GM12878 (cell line): ENCODE data around the gene MEGF9.

Source experiments
- ATF3 ChIP-seq: IDR thresholded peaks from 2 replicates; pipeline ENCODE4 v1.6.1; 2011; ENCODE audit warnings: low read depth, mild to moderate bottlenecking, low read length, moderate library complexity, borderline replicate concordance; ENCODE audit errors: extremely low read depth
- CBX5 ChIP-seq: sonication (generic); IDR thresholded peaks from 2 replicates; pipeline ENCODE4 v1.6.1; 2016; ENCODE audit warnings: low read depth, moderate library complexity, mild to moderate bottlenecking, inconsistent platforms
- CEBPB ChIP-seq, 2 experiments: fragments of 150-350 bp in 1 of 2; IDR thresholded peaks; 2 replicates each; pipeline ENCODE4 v1.6.1; 2012 to 2014; ENCODE audit warnings: low read depth in 2 of 2, low read length in 2 of 2, borderline replicate concordance in 1 of 2, inconsistent platforms in 1 of 2
- CTCF ChIP-seq, 3 experiments: IDR thresholded peaks in 2 of 3; conservative IDR thresholded peaks in 1 of 3; 2 replicates each; pipeline ENCODE4 v1.5.1; 2011; ENCODE audit warnings: low read depth in 3 of 3, low read length in 3 of 3, mild to moderate bottlenecking in 3 of 3, control low read depth in 2 of 3, moderate library complexity in 2 of 3, inconsistent platforms in 1 of 3, mixed read lengths in 1 of 3; ENCODE audit not compliant: control insufficient read depth in 2 of 3, insufficient read depth in 1 of 3; ENCODE audit errors: extremely low read depth in 1 of 3
- EZH2 ChIP-seq: IDR thresholded peaks from 2 replicates; pipeline ENCODE4 v1.6.1; 2012; ENCODE audit warnings: low read depth, mild to moderate bottlenecking, control low read depth, inconsistent platforms, low read length, borderline replicate concordance; ENCODE audit not compliant: control insufficient read depth
- HDAC2 ChIP-seq: fragments of 200-600 bp; sonication (generic); IDR thresholded peaks from 2 replicates; pipeline ENCODE4 v1.6.1; 2017
- JUND ChIP-seq: IDR thresholded peaks from 2 replicates; pipeline ENCODE4 v1.6.1; 2012; ENCODE audit warnings: low read depth, mild to moderate bottlenecking, low read length, improper control_type of control experiment, moderate library complexity
- MTA3 ChIP-seq: IDR thresholded peaks from 2 replicates; pipeline ENCODE4 v1.6.1; 2012; ENCODE audit warnings: low read length, inconsistent platforms, borderline replicate concordance
- MXI1 ChIP-seq: fragments of 150-350 bp; IDR thresholded peaks from 2 replicates; pipeline ENCODE4 v1.6.1; 2011; ENCODE audit warnings: low read depth, mild to moderate bottlenecking, inconsistent platforms, low read length, improper control_type of control experiment
- POLR2A ChIP-seq: IDR thresholded peaks from 2 replicates; pipeline ENCODE4 v1.6.1; 2011; ENCODE audit warnings: low read depth, mild to moderate bottlenecking, low read length
- SMC3 ChIP-seq: IDR thresholded peaks from 2 replicates; pipeline ENCODE4 v1.6.1; 2011; ENCODE audit warnings: low read length, improper control_type of control experiment, borderline replicate concordance
- SRF ChIP-seq, 2 experiments: IDR thresholded peaks; 2 replicates each; pipeline ENCODE4 v1.6.1; 2011; ENCODE audit warnings: low read depth in 2 of 2, low read length in 2 of 2, mild to moderate bottlenecking in 1 of 2, moderate library complexity in 1 of 2
- TCF3 ChIP-seq: IDR thresholded peaks from 2 replicates; pipeline ENCODE4 v1.6.1; 2012; ENCODE audit warnings: low read depth, mild to moderate bottlenecking, low read length, borderline replicate concordance; ENCODE audit not compliant: insufficient read depth

- TF ChIP-seq EZH2: no peak
- no peak for TF ChIP-seq CTCF (IDR thresholded peaks at IDR 0.05 in 2 of 3, conservative IDR thresholded peaks at IDR 0.05 in 1 of 3; ENCODE audit: control insufficient read depth in 2 of 3, extremely low read depth in 1 of 3, insufficient read depth in 1 of 3, low read depth in 3 of 3, low read length in 3 of 3)
- TF ChIP-seq HDAC2: no peak
- no peak for TF ChIP-seq MXI1
- no peak for TF ChIP-seq SRF (IDR thresholded peaks at IDR 0.05; ENCODE audit: low read depth in 2 of 2, low read length in 2 of 2)
- no peak for TF ChIP-seq CEBPB (IDR thresholded peaks at IDR 0.05; ENCODE audit: borderline replicate concordance in 1 of 2, low read depth in 2 of 2, low read length in 2 of 2)
- TF ChIP-seq SMC3: no peak
- no peak for TF ChIP-seq MTA3
- no peak for TF ChIP-seq TCF3
- no peak for TF ChIP-seq ATF3
- TF ChIP-seq POLR2A: no peak
- TF ChIP-seq CBX5: no peak
- TF ChIP-seq JUND: no peak
Observed at GRCh38 chr9:120750421-120750820, 36.2 kb upstream of the MEGF9 start.
